HEK293T (cell line): ENCODE measurements around the gene RXRB.
A peak's percentile ranks its signal among the peaks of the same experiment; 100 is the strongest.

Source experiments
- CTCF ChIA-PET: fragments of 350-600 bp; formaldehyde crosslinking; extraction: SDS; loops from one replicate; lab custom pipeline; 2021; ENCODE audit warnings: antibody characterized with exemption, inconsistent platforms; lab: Yijun Ruan, JAX
- POLR2A ChIA-PET: fragments of 350-600 bp; formaldehyde crosslinking; extraction: SDS; loops from one replicate; lab custom pipeline; 2020; ENCODE audit warnings: antibody characterized with exemption, inconsistent platforms; lab: Yijun Ruan, JAX
- DNase-seq: peaks from one replicate; pipeline ENCODE4 v3.0.0; 2012; ENCODE audit warnings: mixed read lengths; ENCODE audit errors: extremely low spot score
- ARNT ChIP-seq: fragments of 450-650 bp; IDR thresholded peaks from 2 replicates; pipeline ENCODE4 v1.6.1; 2017; ENCODE audit warnings: mild to moderate bottlenecking
- BHLHE40 ChIP-seq: fragments of 450-650 bp; IDR thresholded peaks from 2 replicates; pipeline ENCODE4 v1.6.1; 2016; ENCODE audit warnings: mild to moderate bottlenecking, moderate library complexity, borderline replicate concordance
- CTBP1 ChIP-seq: fragments of 450-650 bp; IDR thresholded peaks from 2 replicates; pipeline ENCODE4 v1.6.1; 2016; ENCODE audit warnings: borderline replicate concordance
- ELF4 ChIP-seq: fragments of 450-650 bp; IDR thresholded peaks from 2 replicates; pipeline ENCODE4 v1.6.1; 2017; ENCODE audit warnings: antibody characterized with exemption
- FOXA1 ChIP-seq: fragments of 450-650 bp; IDR thresholded peaks from 2 replicates; pipeline ENCODE4 v1.6.1; 2016; ENCODE audit warnings: mild to moderate bottlenecking
- FOXK2 ChIP-seq: fragments of 450-650 bp; IDR thresholded peaks from 2 replicates; pipeline ENCODE4 v1.6.1; 2016; ENCODE audit warnings: mild to moderate bottlenecking
- FOXM1 ChIP-seq: fragments of 450-650 bp; IDR thresholded peaks from 2 replicates; pipeline ENCODE4 v1.6.1; 2017; ENCODE audit warnings: mild to moderate bottlenecking, borderline replicate concordance
- HDGF ChIP-seq: fragments of 450-650 bp; IDR thresholded peaks from 2 replicates; pipeline ENCODE4 v1.6.1; 2017; ENCODE audit warnings: antibody characterized with exemption, borderline replicate concordance
- L3MBTL2 ChIP-seq: fragments of 450-650 bp; conservative IDR thresholded peaks from 2 replicates; pipeline ENCODE4 v1.6.1; 2016; ENCODE audit warnings: mild to moderate bottlenecking
- LEF1 ChIP-seq: fragments of 450-650 bp; IDR thresholded peaks from 2 replicates; pipeline ENCODE4 v1.6.1; 2017; ENCODE audit warnings: mild to moderate bottlenecking, borderline replicate concordance
- NFRKB ChIP-seq: fragments of 450-650 bp; IDR thresholded peaks from 2 replicates; pipeline ENCODE4 v1.6.1; 2016; ENCODE audit warnings: mild to moderate bottlenecking, moderate library complexity
- SP1 ChIP-seq: fragments of 450-650 bp; IDR thresholded peaks from 2 replicates; pipeline ENCODE4 v1.6.1; 2017
- SUZ12 ChIP-seq: fragments of 450-650 bp; IDR thresholded peaks from 2 replicates; pipeline ENCODE4 v1.6.1; 2016; ENCODE audit warnings: mild to moderate bottlenecking
- TARDBP ChIP-seq: fragments of 450-650 bp; IDR thresholded peaks from 2 replicates; pipeline ENCODE4 v1.6.1; 2016
- ZNF384 ChIP-seq: fragments of 450-650 bp; IDR thresholded peaks from 2 replicates; pipeline ENCODE4 v1.6.1; 2016
- TF ChIP-seq, protein P1 (sequence below): fragments of 450-650 bp; IDR thresholded peaks from 2 replicates; pipeline ENCODE4 v1.6.1; 2016

The RXRB gene

DNA sequence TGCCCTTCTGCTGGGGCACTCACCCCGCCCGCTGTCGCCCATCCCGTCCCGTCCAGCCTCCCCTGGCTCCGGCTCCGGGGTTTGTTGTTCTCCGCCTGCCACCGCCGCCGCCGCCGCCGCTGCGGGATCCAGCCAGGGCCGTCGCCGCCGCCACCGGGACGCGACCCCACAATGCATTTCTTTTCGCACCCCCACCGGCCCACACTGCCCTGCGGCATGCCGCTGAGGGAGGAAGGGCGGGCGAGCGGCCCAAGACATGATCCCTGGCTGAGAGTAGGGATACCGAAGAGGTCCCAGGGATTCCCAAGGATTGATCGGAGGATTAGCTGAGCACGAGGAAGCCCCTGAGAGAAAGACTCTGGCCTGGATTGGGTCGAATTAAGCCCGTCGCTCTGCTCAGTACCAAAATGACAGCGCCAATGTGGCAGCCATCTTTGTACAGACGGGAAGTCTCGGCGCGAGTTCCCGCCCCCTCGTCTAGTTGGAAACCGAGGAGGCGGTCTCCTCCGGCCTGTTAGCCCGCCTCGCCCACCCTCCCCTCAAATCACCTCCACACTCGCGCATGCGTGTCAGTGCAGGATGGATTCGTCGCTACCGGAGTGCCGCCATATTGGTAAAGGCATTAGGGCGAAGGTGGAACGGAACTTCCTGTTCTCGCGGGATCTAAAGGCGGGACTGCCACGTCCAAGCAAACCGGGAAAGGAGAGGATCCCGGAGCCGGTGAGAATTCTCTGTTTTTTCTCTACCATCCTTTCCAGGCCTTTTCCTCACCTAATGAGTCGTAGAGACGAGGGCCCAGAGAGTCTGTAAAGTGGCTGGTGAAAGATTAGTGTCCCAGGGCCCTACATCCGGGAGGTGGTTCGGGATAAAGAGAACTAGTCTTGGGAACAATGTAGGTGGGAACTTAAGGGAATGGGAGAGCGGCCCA lies at the start of gene RXRB, which contains the start of gene SLC39A7:
Gene RXRB, minus strand, starts transcription at position 447 of the 928 bp plus-strand sequence. Its CDS starts 189 bp downstream, at position 258.
Gene SLC39A7, plus strand, starts transcription at position 649 of the 928 bp plus-strand sequence. CDS start 379 bp downstream, outside the sequence.
- CTCF ChIA-PET: no interaction called here
- POLR2A ChIA-PET: interaction anchor here (1.0 to 1.9 kb wide), 5 partner anchors 8 to 71 kb away, joined by 3 to 15 read pairs (median 4); partner anchors contain the start of genes RING1, RPS18 and VPS52
- TF ChIP-seq CTBP1 (no peak), SP1 (peak; percentile 48; the same call in 1 of the 2 replicates), L3MBTL2 (peak; percentile 63), ELF4 (peak; percentile 73), NFRKB (peak; percentile 82), ARNT (no peak), BHLHE40 (no peak), ZNF384 (no peak)
- TF ChIP-seq, protein P1, sequence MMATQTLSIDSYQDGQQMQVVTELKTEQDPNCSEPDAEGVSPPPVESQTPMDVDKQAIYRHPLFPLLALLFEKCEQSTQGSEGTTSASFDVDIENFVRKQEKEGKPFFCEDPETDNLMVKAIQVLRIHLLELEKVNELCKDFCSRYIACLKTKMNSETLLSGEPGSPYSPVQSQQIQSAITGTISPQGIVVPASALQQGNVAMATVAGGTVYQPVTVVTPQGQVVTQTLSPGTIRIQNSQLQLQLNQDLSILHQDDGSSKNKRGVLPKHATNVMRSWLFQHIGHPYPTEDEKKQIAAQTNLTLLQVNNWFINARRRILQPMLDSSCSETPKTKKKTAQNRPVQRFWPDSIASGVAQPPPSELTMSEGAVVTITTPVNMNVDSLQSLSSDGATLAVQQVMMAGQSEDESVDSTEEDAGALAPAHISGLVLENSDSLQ: peak; percentile 22; the same call in 1 of the 2 replicates
- peak; percentile 94 for DNase-seq

GRCh38 chr6:33249732-33250630 lies 49.5 kb upstream of the RXRB start:
- ChIA-PET CTCF (interaction anchor here (1.5 to 2.7 kb wide), 2 partner anchors 27 to 125 kb away, joined by 3 to 19 read pairs; partner anchors contain the start of gene B3GALT4), POLR2A (interaction anchor here (0.8 to 7.2 kb wide), 21 partner anchors 10 to 278 kb away, joined by 3 to 64 read pairs (median 6); partner anchors contain the start of genes B3GALT4, HSD17B8, RGL2 and RING1)
- DNase-seq: no peak
- TF ChIP-seq ELF4 (no peak), BHLHE40 (no peak), ZNF384 (no peak), NFRKB (no peak), L3MBTL2 (no peak), FOXK2 (no peak), ARNT (no peak)
- TF ChIP-seq, protein P1: no peak

GRCh38 chr6:33248932-33249731 lies 48.7 kb upstream of the RXRB start:
- POLR2A ChIA-PET: interaction anchor here (0.6 to 7.2 kb wide), 24 partner anchors 9 to 278 kb away, joined by 3 to 64 read pairs (median 5); partner anchors contain the start of genes B3GALT4, HSD17B8, RGL2 and RING1
- DNase-seq: peak; percentile 91
- CTCF ChIA-PET: interaction anchor here (0.6 to 2.7 kb wide), 9 partner anchors 11 to 248 kb away, joined by 3 to 19 read pairs (median 5); partner anchors contain the start of gene B3GALT4
- TF ChIP-seq SP1 (no peak), SUZ12 (no peak), L3MBTL2 (peak; percentile 41; the same call in 1 of the 2 replicates), ZNF384 (no peak), HDGF (peak; percentile 30; the same call in 1 of the 2 replicates)
- TF ChIP-seq, protein P1: peak; percentile 97

- CTCF ChIA-PET: interaction anchor here (0.6 to 2.7 kb wide), 13 partner anchors 11 to 248 kb away, joined by 3 to 19 read pairs (median 5); partner anchors contain the start of gene RPS18
- TF ChIP-seq, protein P1: no peak
- TF ChIP-seq L3MBTL2: peak; percentile 81
- POLR2A ChIA-PET: interaction anchor here (0.6 to 7.2 kb wide), 17 partner anchors 9 to 277 kb away, joined by 3 to 64 read pairs (median 9); partner anchors contain the start of genes B3GALT4, HSD17B8, RGL2 and RING1
- peak; percentile 19 for DNase-seq
Observed at GRCh38 chr6:33248643-33248931, 48.1 kb upstream of the RXRB start.

- POLR2A ChIA-PET: interaction anchor here (0.6 to 7.2 kb wide), 18 partner anchors 8 to 276 kb away, joined by 3 to 64 read pairs (median 8); partner anchors contain the start of genes B3GALT4, HSD17B8, RGL2 and RING1
- CTCF ChIA-PET: interaction anchor here (0.6 to 2.7 kb wide), 16 partner anchors 10 to 263 kb away, joined by 3 to 19 read pairs (median 4); partner anchors contain the start of genes HSD17B8 and RPS18
Observed at GRCh38 chr6:33247977-33248642, 47.6 kb upstream of the RXRB start.

More at GRCh38 chr6:33247977-33248642, 47.6 kb upstream of the RXRB start:
- TF ChIP-seq FOXM1 (no peak), FOXK2 (no peak), SP1 (no peak), ARNT (no peak), TARDBP (no peak), ZNF384 (no peak), L3MBTL2 (no peak), LEF1 (no peak), BHLHE40 (no peak), ELF4 (no peak), SUZ12 (no peak), HDGF (no peak), FOXA1 (no peak), CTBP1 (no peak)
- TF ChIP-seq, protein P1: no peak
- peak; percentile 80 for DNase-seq
